ENCODE results near the gene GAK. TPM values are rescaled to one million over a fixed set of nuclear protein-coding genes. Genes with fewer than 3 reads are reported as not detected.

GAK gene
- total and polyA plus RNA-seq, 2 experiments from 2014 or later, result 87.1 to 88.4 TPM

GRCh38 chr4:879729-880077 lies 52.4 kb downstream of the GAK start:
- H3K9me3 ChIP-seq (ENCODE audit: low read depth), result no peaks in the 10 kb centered on the region
- WGBS (ENCODE audit: low lambda C conversion rate, missing lambda C conversion rate), result 98% methylated on average over 12 of the region's 12 CpGs
- no peaks in the 10 kb centered on the region for H3K4me1 ChIP-seq (ENCODE audit: insufficient read depth)
- H4K20me1 ChIP-seq (ENCODE audit: insufficient read depth, poor library complexity, severe bottlenecking), result no peaks in the 10 kb centered on the region
- no peak overlapping the region for H3K27ac ChIP-seq
- no peaks in the 10 kb centered on the region for H3K27me3 ChIP-seq
- no peak overlapping the region for H2AFZ ChIP-seq
- no peaks in the 10 kb centered on the region for H3K79me2 ChIP-seq
- H3K4me2 ChIP-seq, result no peak overlapping the region
- H3K4me3 ChIP-seq, result no peak overlapping the region
- H3K36me3 ChIP-seq (replicated peaks; ENCODE audit: insufficient read depth, low read depth), result no peaks in the 10 kb centered on the region
- TF ChIP-seq CTCF (IDR thresholded peaks at IDR 0.05; ENCODE audit: poor library complexity) (no peak), EZH2 (IDR thresholded peaks at IDR 0.05; ENCODE audit: borderline replicate concordance) (no peak), EZH2phosphoT487 (IDR thresholded peaks at IDR 0.05; ENCODE audit: low read depth, severe bottlenecking, unreplicated experiment) (no peak)
- DNase-seq (ENCODE audit: low spot score), result no peak
- H3K9me2 ChIP-seq (replicated peaks; ENCODE audit: insufficient read depth), result no peaks in the 10 kb centered on the region

- WGBS (ENCODE audit: low lambda C conversion rate, missing lambda C conversion rate), result 96% methylated on average over 23 of the region's 23 CpGs
- Histone ChIP-seq H3K79me2 (no peaks in the 10 kb centered on the region), H3K4me3 (no peak overlapping the region), H4K20me1 (ENCODE audit: insufficient read depth, poor library complexity, severe bottlenecking) (no peaks in the 10 kb centered on the region), H3K4me1 (ENCODE audit: insufficient read depth) (no peaks in the 10 kb centered on the region), H2AFZ (no peak overlapping the region), H3K36me3 (replicated peaks; ENCODE audit: insufficient read depth, low read depth) (no peaks in the 10 kb centered on the region), H3K9me2 (replicated peaks; ENCODE audit: insufficient read depth) (no peaks in the 10 kb centered on the region), H3K4me2 (no peak overlapping the region), H3K27ac (no peak overlapping the region), H3K27me3 (no peaks in the 10 kb centered on the region), H3K9me3 (ENCODE audit: low read depth) (no peaks in the 10 kb centered on the region)
- TF ChIP-seq CTCF (IDR thresholded peaks at IDR 0.05; ENCODE audit: poor library complexity), result no peak
- no peak for TF ChIP-seq EZH2 (IDR thresholded peaks at IDR 0.05; ENCODE audit: borderline replicate concordance)
- no peak for TF ChIP-seq EZH2phosphoT487 (IDR thresholded peaks at IDR 0.05; ENCODE audit: low read depth, severe bottlenecking, unreplicated experiment)
- no peak for DNase-seq (ENCODE audit: low spot score)
Measured at GRCh38 chr4:878796-879728, 53.1 kb downstream of the GAK start.

GRCh38 chr4:877502-877901 lies 54.6 kb downstream of the GAK start:
- 95% methylated on average over 25 of the region's 25 CpGs for WGBS (ENCODE audit: low lambda C conversion rate, missing lambda C conversion rate)
- Histone ChIP-seq H3K9me3 (ENCODE audit: low read depth) (no peaks in the 10 kb centered on the region), H3K4me3 (no peak overlapping the region), H3K36me3 (replicated peaks; ENCODE audit: insufficient read depth, low read depth) (no peaks in the 10 kb centered on the region), H3K9me2 (replicated peaks; ENCODE audit: insufficient read depth) (no peaks in the 10 kb centered on the region), H3K79me2 (no peaks in the 10 kb centered on the region), H4K20me1 (ENCODE audit: insufficient read depth, poor library complexity, severe bottlenecking) (no peaks in the 10 kb centered on the region), H3K27me3 (no peaks in the 10 kb centered on the region), H3K4me1 (ENCODE audit: insufficient read depth) (no peaks in the 10 kb centered on the region), H2AFZ (no peak overlapping the region), H3K27ac (no peak overlapping the region), H3K4me2 (no peak overlapping the region)
- no peak for TF ChIP-seq EZH2 (IDR thresholded peaks at IDR 0.05; ENCODE audit: borderline replicate concordance)
- TF ChIP-seq EZH2phosphoT487 (IDR thresholded peaks at IDR 0.05; ENCODE audit: low read depth, severe bottlenecking, unreplicated experiment), result no peak
- TF ChIP-seq CTCF (IDR thresholded peaks at IDR 0.05; ENCODE audit: poor library complexity), result no peak
- no peak for DNase-seq (ENCODE audit: low spot score)

Data from hepatocyte (in vitro differentiated cells).